ENCODE measurements around the gene ARL8B.
"Not testable (repeated sequence)": the region's sequence is repeated elsewhere in the genome, so short reads cannot be mapped to it uniquely, and the experiment has no call there.

Gene ARL8B

GRCh38 chr3:5140839-5141238 is 18.7 kb downstream of the ARL8B start:
- DNase-seq (ENCODE audit: low read depth), result no peak
- H3K4me3 ChIP-seq (ENCODE audit: low read depth, low read length), result no peak overlapping the region

GRCh38 chr3:5141760-5142159 is 19.7 kb downstream of the ARL8B start:
- no peak for DNase-seq (ENCODE audit: low read depth)
- H3K4me3 ChIP-seq (ENCODE audit: low read depth, low read length), result no peak overlapping the region

DNA sequence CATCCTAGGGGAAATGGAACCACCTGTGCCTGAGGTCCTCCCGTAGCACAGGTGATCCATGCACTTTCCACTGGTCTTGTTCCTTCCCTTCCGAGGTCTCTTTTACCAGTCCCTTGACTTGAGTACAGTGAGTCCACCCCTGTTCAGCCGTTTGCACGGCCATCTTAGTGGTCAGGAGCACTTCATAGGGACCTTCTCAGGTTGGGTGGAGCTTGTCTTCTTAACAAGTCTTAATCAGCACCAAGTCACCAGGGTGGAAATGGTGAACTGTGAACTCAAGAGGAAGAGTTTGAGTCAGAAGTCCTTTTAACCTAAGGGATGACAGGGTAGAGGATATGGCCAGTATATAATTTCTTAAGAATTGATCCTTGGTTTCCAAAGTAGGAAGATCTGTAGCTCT is 21.4 kb downstream of the ARL8B start:
- no peak overlapping the region for H3K4me3 ChIP-seq (ENCODE audit: low read depth, low read length)
- no peak for DNase-seq (ENCODE audit: low read depth)

DNA sequence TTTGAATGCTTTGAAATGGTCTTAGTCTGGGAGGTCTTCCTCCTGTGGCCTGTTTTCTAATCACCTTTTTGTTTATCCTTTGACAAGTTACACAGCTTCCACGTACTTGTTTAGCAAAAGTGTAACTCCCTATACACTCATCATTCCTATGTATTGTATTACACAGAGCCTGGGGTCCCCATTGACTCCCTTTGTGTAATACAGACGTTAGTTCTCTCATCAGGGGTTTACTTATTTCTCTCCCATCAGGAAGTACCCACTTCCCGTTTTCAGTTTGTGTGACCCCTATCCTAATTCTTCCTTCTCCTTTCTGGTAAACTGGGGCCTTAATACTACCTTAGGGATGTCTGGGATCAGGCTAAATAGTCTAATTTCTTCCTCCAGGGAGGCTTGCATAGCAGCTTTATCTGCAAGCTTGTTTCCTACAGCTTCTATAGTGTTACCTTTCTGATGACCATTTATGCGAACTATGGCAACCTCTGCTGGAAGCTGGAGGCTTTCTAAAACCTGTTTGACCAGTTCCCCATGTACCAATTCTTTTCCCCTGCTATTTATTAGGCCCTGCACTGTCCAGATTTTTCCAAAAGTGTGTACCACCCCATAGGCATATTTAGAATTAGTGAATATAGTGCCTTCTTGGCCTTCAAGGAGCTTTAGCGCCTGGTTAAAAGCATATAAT is 22.4 kb downstream of the ARL8B start:
- no peak for DNase-seq (ENCODE audit: low read depth)
- no peak overlapping the region for H3K4me3 ChIP-seq (ENCODE audit: low read depth, low read length)

GRCh38 chr3:5145120-5145519 is 23.0 kb downstream of the ARL8B start:
- DNase-seq (ENCODE audit: low read depth), result no peak
- H3K4me3 ChIP-seq (ENCODE audit: low read depth, low read length), result no peak overlapping the region

- H3K4me3 ChIP-seq (ENCODE audit: low read depth, low read length); DNase-seq (ENCODE audit: low read depth): not testable (repeated sequence)
Observed at GRCh38 chr3:5147152-5147551, 25.1 kb downstream of the ARL8B start.

GRCh38 chr3:5149306-5149880 is 27.3 kb downstream of the ARL8B start:
- no peak overlapping the region for H3K4me3 ChIP-seq (ENCODE audit: low read depth, low read length)
- no peak for DNase-seq (ENCODE audit: low read depth)

GRCh38 chr3:5151586-5151985 is 29.5 kb downstream of the ARL8B start:
- no peak for DNase-seq (ENCODE audit: low read depth)
- H3K4me3 ChIP-seq (ENCODE audit: low read depth, low read length), result no peak overlapping the region

DNA sequence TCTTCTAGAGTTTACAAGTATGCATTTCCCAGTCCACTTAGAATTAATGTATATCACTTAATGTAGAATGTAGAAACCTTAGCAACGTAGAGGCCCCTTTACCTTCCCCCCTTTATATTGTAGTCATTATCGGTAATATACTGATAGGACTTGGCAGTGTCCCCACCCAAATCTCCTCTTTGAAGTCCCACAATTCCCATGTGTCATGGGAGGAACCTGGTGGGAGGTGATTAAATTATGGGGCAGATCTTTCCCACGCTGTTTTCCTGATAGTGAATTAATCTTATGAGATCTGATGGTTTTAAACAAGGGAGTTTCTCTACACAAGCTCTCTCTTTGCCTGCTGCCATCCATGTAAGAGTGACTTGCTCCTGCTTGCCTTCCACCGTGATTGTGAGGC is 31.0 kb downstream of the ARL8B start:
- no peak overlapping the region for H3K4me3 ChIP-seq (ENCODE audit: low read depth, low read length)
- DNase-seq (ENCODE audit: low read depth), result no peak

- H3K4me3 ChIP-seq (ENCODE audit: low read depth, low read length), result no peak overlapping the region
- no peak for DNase-seq (ENCODE audit: low read depth)
Observed at GRCh38 chr3:5155241-5155640, 33.1 kb downstream of the ARL8B start.

- H3K4me3 ChIP-seq (ENCODE audit: low read depth, low read length), result no peak overlapping the region
- no peak for DNase-seq (ENCODE audit: low read depth)
Observed at GRCh38 chr3:5160321-5160720, 38.2 kb downstream of the ARL8B start.

- H3K4me3 ChIP-seq (ENCODE audit: low read depth, low read length), result no peak overlapping the region
- no peak for DNase-seq (ENCODE audit: low read depth)
Observed at GRCh38 chr3:5160940-5161858, 39.1 kb downstream of the ARL8B start.

DNA sequence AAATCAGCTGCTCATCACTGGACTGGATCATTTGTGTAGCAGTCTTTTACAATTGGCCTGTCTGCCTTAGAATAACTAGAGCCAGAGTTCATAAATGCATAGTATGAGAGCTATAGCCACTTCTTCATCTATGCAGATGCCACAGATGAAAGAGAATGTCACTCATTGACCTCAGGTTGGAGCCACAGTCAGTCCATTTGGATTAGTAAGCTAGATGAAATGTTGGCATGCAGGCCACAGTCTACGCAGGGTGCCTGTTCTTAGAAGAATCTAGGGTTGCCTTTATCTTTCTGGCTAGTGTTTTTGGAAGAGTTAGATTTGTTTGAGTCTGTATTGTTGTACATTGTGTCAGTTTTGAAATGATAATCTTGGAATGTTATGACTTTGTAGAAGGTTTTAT is 40.0 kb downstream of the ARL8B start:
- H3K4me3 ChIP-seq (ENCODE audit: low read depth, low read length), result no peak overlapping the region
- peak; percentile 14 for DNase-seq (ENCODE audit: low read depth)

GRCh38 chr3:5165698-5166097 is 43.6 kb downstream of the ARL8B start:
- DNase-seq (ENCODE audit: low read depth), result no peak
- H3K4me3 ChIP-seq (ENCODE audit: low read depth, low read length), result no peak overlapping the region

- DNase-seq (ENCODE audit: low read depth), result no peak
- H3K4me3 ChIP-seq (ENCODE audit: low read depth, low read length), result no peak overlapping the region
Observed at GRCh38 chr3:5166846-5167245, 44.8 kb downstream of the ARL8B start.

GRCh38 chr3:5168110-5168509 is 46.0 kb downstream of the ARL8B start:
- DNase-seq (ENCODE audit: low read depth), result no peak

GRCh38 chr3:5169807-5170206 is 47.7 kb downstream of the ARL8B start:
- no peak overlapping the region for H3K4me3 ChIP-seq (ENCODE audit: low read depth, low read length)
- no peak for DNase-seq (ENCODE audit: low read depth)

More at GRCh38 chr3:5168110-5168509, 46.0 kb downstream of the ARL8B start:
- H3K4me3 ChIP-seq (ENCODE audit: low read depth, low read length), result no peak overlapping the region

- no peak for DNase-seq (ENCODE audit: low read depth)
- no peak overlapping the region for H3K4me3 ChIP-seq (ENCODE audit: low read depth, low read length)
Observed at GRCh38 chr3:5170975-5171374, 48.9 kb downstream of the ARL8B start.

DNA sequence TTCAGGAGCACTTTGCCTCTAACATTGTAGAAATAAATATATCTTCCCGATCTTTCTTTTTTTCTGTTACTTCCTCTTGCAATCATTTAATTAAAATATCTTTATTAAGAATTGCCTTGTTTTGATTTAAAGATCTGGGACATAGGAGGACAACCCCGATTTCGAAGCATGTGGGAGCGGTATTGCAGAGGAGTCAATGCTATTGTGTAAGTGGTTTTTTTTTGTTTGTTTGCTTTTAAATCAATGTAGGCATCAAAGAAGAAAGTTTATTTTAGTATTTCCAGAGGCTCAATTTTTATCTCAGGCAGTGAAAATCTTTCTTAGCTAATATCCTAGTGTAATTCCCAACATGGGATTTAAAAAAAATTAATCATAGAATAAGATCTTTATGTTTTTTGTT is 49.9 kb downstream of the ARL8B start:
- DNase-seq (ENCODE audit: low read depth), result no peak

DNA sequence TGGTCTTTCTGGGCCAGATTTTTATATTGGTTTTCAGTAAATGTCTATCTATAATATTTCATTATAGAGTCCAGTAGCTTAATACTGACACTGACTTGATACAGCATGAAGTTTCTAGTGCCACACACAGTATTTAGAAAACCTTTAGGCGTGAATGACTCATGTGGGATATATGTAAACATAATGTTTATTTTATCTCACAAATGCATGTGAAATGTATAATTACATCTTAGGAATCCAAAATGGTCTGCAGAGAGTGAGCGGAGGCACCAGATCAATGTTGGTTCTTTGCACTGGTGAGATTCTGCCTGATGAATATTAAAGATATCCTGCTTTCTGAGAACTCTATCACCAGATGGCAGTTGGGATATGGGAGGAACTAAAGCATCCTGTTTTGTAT is 56.9 kb downstream of the ARL8B start:
- not testable (repeated sequence) for DNase-seq (ENCODE audit: low read depth); H3K4me3 ChIP-seq (ENCODE audit: low read depth, low read length)

More for the DNA sequence above, 49.9 kb downstream of the ARL8B start:
- H3K4me3 ChIP-seq (ENCODE audit: low read depth, low read length), result no peak overlapping the region
